DOHH2 (cell line): ENCODE results near the gene TNFRSF12A.

Experiments used
- CTCF ChIP-seq: fragments of 200-600 bp; sonication (generic); IDR thresholded peaks from one replicate; pipeline ENCODE4 v1.5.1; 2014; ENCODE audit warnings: antibody characterized with exemption, mild to moderate bottlenecking, low read depth, low read length; ENCODE audit not compliant: poor library complexity, severe bottlenecking
- EZH2phosphoT487 ChIP-seq: fragments of 200-600 bp; sonication (generic); IDR thresholded peaks from 2 replicates; pipeline ENCODE4 v1.6.1; 2017; ENCODE audit warnings: borderline replicate concordance, mild to moderate bottlenecking, antibody characterized with exemption, low read length, moderate library complexity, mixed read lengths

GRCh38 chr16:3004319-3004718 is 15.8 kb upstream of the TNFRSF12A start:
- TF ChIP-seq CTCF (no peak), EZH2phosphoT487 (no peak)
